Cardiac fibroblast (primary cell): ENCODE measurements around the gene HOXA9.

Source experiments
- DNase-seq, 2 donors: peaks; one replicate each; pipeline versions ENCODE4 v3.0.0 to v3.0.0-alpha.2; 2010; ENCODE audit warnings: low read depth in 2 of 2
- H3K4me3 ChIP-seq, 2 donors: replicated peaks in 1 of 2; 1 replicate in 1 of 2; 2 replicates in 1 of 2; pipeline ENCODE4 v1.5.1; 2011; ENCODE audit warnings: low read depth in 2 of 2, low read length in 2 of 2, mild to moderate bottlenecking in 2 of 2, moderate library complexity in 1 of 2
- TF ChIP-seq, protein P1 (sequence below): IDR thresholded peaks from one replicate; pipeline ENCODE4 v1.5.1; 2011; ENCODE audit warnings: low read depth, mild to moderate bottlenecking, low read length, inconsistent platforms

The HOXA9 gene

GRCh38 chr7:27124096-27124901, 41.0 kb downstream of the HOXA9 start:
- TF ChIP-seq, protein P1, sequence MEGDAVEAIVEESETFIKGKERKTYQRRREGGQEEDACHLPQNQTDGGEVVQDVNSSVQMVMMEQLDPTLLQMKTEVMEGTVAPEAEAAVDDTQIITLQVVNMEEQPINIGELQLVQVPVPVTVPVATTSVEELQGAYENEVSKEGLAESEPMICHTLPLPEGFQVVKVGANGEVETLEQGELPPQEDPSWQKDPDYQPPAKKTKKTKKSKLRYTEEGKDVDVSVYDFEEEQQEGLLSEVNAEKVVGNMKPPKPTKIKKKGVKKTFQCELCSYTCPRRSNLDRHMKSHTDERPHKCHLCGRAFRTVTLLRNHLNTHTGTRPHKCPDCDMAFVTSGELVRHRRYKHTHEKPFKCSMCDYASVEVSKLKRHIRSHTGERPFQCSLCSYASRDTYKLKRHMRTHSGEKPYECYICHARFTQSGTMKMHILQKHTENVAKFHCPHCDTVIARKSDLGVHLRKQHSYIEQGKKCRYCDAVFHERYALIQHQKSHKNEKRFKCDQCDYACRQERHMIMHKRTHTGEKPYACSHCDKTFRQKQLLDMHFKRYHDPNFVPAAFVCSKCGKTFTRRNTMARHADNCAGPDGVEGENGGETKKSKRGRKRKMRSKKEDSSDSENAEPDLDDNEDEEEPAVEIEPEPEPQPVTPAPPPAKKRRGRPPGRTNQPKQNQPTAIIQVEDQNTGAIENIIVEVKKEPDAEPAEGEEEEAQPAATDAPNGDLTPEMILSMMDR: no peak
- no peak overlapping the region for H3K4me3 ChIP-seq
- peak in 1 of 2 donors; percentile 33 for DNase-seq

- no peak overlapping the region for H3K4me3 ChIP-seq
- TF ChIP-seq, protein P1: no peak
- DNase-seq: no peak
Measured at GRCh38 chr7:27123477-27124053, 41.8 kb downstream of the HOXA9 start.

GRCh38 chr7:27123007-27123476, 42.3 kb downstream of the HOXA9 start:
- DNase-seq: no peak
- no peak overlapping the region for H3K4me3 ChIP-seq
- TF ChIP-seq, protein P1: no peak

GRCh38 chr7:27122077-27122910, 43.0 kb downstream of the HOXA9 start:
- no peak for DNase-seq
- TF ChIP-seq, protein P1: no peak
- no peak overlapping the region for H3K4me3 ChIP-seq

- no peak for DNase-seq
- no peak overlapping the region for H3K4me3 ChIP-seq
- TF ChIP-seq, protein P1: no peak
Measured at GRCh38 chr7:27121684-27122076, 43.7 kb downstream of the HOXA9 start.

- TF ChIP-seq, protein P1: no peak
- no peak overlapping the region for H3K4me3 ChIP-seq
- no peak for DNase-seq
Measured at GRCh38 chr7:27119412-27119911, 45.9 kb downstream of the HOXA9 start.
